MM.1S (cell line): Measurements from ENCODE around the gene CNTN1.

ENCODE experiments used
- DNase-seq: peaks from one replicate; pipeline ENCODE4 v3.0.0-alpha.2; 2015
- H2AFZ ChIP-seq: fragments of 300-600 bp; sonication (generic); 2 replicates; pipeline ENCODE4 v1.6.0; 2016; ENCODE audit warnings: antibody characterized with exemption, low read length
- H3F3A ChIP-seq: fragments of 300-600 bp; sonication (generic); 2 replicates; pipeline ENCODE4 v1.6.1; 2016; ENCODE audit warnings: mild to moderate bottlenecking, antibody characterized with exemption, low read length, moderate library complexity, mixed read lengths; ENCODE audit not compliant: insufficient read depth
- H3K27ac ChIP-seq: fragments of 300-600 bp; sonication (generic); 2 replicates; pipeline ENCODE4 v1.5.1; 2016; ENCODE audit warnings: mild to moderate bottlenecking, low read length
- H3K27me3 ChIP-seq: fragments of 300-600 bp; sonication (generic); replicated peaks from 2 replicates; pipeline ENCODE4 v1.6.0; 2016; ENCODE audit warnings: low read length; ENCODE audit not compliant: insufficient read depth
- H3K36me3 ChIP-seq: fragments of 300-600 bp; sonication (generic); replicated peaks from 2 replicates; pipeline ENCODE4 v1.6.1; 2016; ENCODE audit warnings: mild to moderate bottlenecking, low read length, mixed read lengths; ENCODE audit not compliant: insufficient read depth
- H3K4me1 ChIP-seq: fragments of 300-600 bp; sonication (generic); 2 replicates; pipeline ENCODE4 v1.6.1; 2016; ENCODE audit warnings: low read length, mixed read lengths
- H3K4me2 ChIP-seq: fragments of 300-600 bp; sonication (generic); 2 replicates; pipeline ENCODE4 v1.6.0; 2016; ENCODE audit warnings: low read depth, low read length
- H3K4me3 ChIP-seq: fragments of 300-600 bp; sonication (generic); 2 replicates; pipeline ENCODE4 v1.5.1; 2016; ENCODE audit warnings: low read length, mixed read lengths
- H3K79me2 ChIP-seq: fragments of 300-600 bp; sonication (generic); 2 replicates; pipeline ENCODE4 v1.6.1; 2016; ENCODE audit warnings: mixed run types, low read length, mixed read lengths
- H3K9ac ChIP-seq: fragments of 300-600 bp; sonication (generic); 2 replicates; pipeline ENCODE4 v1.6.1; 2016; ENCODE audit warnings: low read length, mixed read lengths
- H3K9me2 ChIP-seq: fragments of 300-600 bp; sonication (generic); replicated peaks from 2 replicates; pipeline ENCODE4 v1.6.1; 2016; ENCODE audit warnings: mild to moderate bottlenecking, low read length, mixed read lengths; ENCODE audit not compliant: insufficient read depth
- H3K9me3 ChIP-seq: fragments of 300-600 bp; sonication (generic); replicated peaks from 2 replicates; pipeline ENCODE4 v1.6.1; 2016; ENCODE audit warnings: mild to moderate bottlenecking, low read length, mixed read lengths; ENCODE audit not compliant: insufficient read depth
- H4K20me1 ChIP-seq: fragments of 300-600 bp; sonication (generic); 2 replicates; pipeline ENCODE4 v1.6.1; 2016; ENCODE audit warnings: mild to moderate bottlenecking, low read length, moderate library complexity, mixed read lengths; ENCODE audit not compliant: insufficient read depth
- CTCF ChIP-seq: fragments of 300-600 bp; sonication (generic); IDR thresholded peaks from 2 replicates; pipeline ENCODE4 v1.5.1; 2016; ENCODE audit warnings: antibody characterized with exemption, low read length, mixed read lengths
- EZH2 ChIP-seq: fragments of 300-600 bp; sonication (generic); optimal IDR thresholded peaks from 2 replicates; pipeline ENCODE3; 2017; ENCODE audit warnings: low read depth, mild to moderate bottlenecking, antibody characterized with exemption, low read length, mixed read lengths
- EZH2phosphoT487 ChIP-seq: fragments of 300-600 bp; sonication (generic); IDR thresholded peaks from 2 replicates; pipeline ENCODE4 v1.6.1; 2018; ENCODE audit warnings: antibody characterized with exemption, low read length

CNTN1 gene

GRCh38 chr12:40644708-40645107, 47.5 kb upstream of the CNTN1 start:
- Histone ChIP-seq H3K9me3 (no peaks in the 10 kb centered on the region), H3K9ac (no peak overlapping the region), H3K36me3 (no peaks in the 10 kb centered on the region), H3K4me3 (no peak overlapping the region), H3K79me2 (no peaks in the 10 kb centered on the region), H3K27me3 (no peaks in the 10 kb centered on the region), H2AFZ (no peak overlapping the region), H4K20me1 (no peaks in the 10 kb centered on the region), H3K27ac (no peak overlapping the region), H3F3A (no peaks in the 10 kb centered on the region), H3K4me1 (no peaks in the 10 kb centered on the region), H3K9me2 (no peaks in the 10 kb centered on the region), H3K4me2 (no peak overlapping the region)
- no peak for TF ChIP-seq CTCF
- TF ChIP-seq EZH2 = no peak
- TF ChIP-seq EZH2phosphoT487 = no peak
- DNase-seq = no peak

- H2AFZ ChIP-seq = no peak overlapping the region
- no peak overlapping the region for H3K4me2 ChIP-seq
- no peaks in the 10 kb centered on the region for H3K9me3 ChIP-seq
- TF ChIP-seq CTCF = no peak
- TF ChIP-seq EZH2 = no peak
- TF ChIP-seq EZH2phosphoT487 = no peak
- no peak overlapping the region for H3K9ac ChIP-seq
- no peaks in the 10 kb centered on the region for H3F3A ChIP-seq
- H3K4me1 ChIP-seq = no peaks in the 10 kb centered on the region
- DNase-seq = no peak
- H3K4me3 ChIP-seq = no peak overlapping the region
- H3K9me2 ChIP-seq = no peaks in the 10 kb centered on the region
- H3K36me3 ChIP-seq = no peaks in the 10 kb centered on the region
- H4K20me1 ChIP-seq = no peaks in the 10 kb centered on the region
- no peaks in the 10 kb centered on the region for H3K27me3 ChIP-seq
- H3K27ac ChIP-seq = no peak overlapping the region
- H3K79me2 ChIP-seq = no peaks in the 10 kb centered on the region
Measured at GRCh38 chr12:40645361-40645760, 46.9 kb upstream of the CNTN1 start.

DNA sequence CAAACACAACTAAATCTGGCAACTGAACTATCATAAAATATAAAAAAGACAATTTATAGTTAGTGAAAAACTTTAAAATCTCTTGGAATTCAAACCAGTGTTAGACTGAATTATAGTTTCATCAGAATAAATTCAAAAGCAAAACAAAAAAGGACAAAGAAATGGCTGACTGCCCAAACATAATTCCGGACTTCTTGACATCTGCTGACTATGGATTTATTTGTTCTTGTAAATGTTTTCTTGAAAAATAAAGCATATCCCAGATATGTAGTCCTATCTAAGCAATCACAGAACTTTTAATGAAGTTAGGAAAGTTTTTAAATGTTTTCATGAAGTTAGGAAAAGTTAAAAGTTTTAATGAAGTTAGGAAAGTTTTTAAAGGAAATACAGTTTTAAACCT, 45.8 kb upstream of the CNTN1 start:
- no peaks in the 10 kb centered on the region for H3K9me2 ChIP-seq
- no peaks in the 10 kb centered on the region for H3K9me3 ChIP-seq
- TF ChIP-seq EZH2phosphoT487 = no peak
- TF ChIP-seq EZH2 = no peak
- TF ChIP-seq CTCF = no peak
- no peak overlapping the region for H3K4me3 ChIP-seq
- no peak overlapping the region for H2AFZ ChIP-seq
- no peaks in the 10 kb centered on the region for H3K4me1 ChIP-seq
- no peak overlapping the region for H3K4me2 ChIP-seq
- H3K27ac ChIP-seq = no peak overlapping the region
- no peak for DNase-seq
- H3F3A ChIP-seq = no peaks in the 10 kb centered on the region
- no peak overlapping the region for H3K9ac ChIP-seq
- H3K79me2 ChIP-seq = no peaks in the 10 kb centered on the region
- H4K20me1 ChIP-seq = no peaks in the 10 kb centered on the region
- H3K36me3 ChIP-seq = no peaks in the 10 kb centered on the region
- H3K27me3 ChIP-seq = no peaks in the 10 kb centered on the region
